GM18526 (cell line): Measurements from ENCODE around the gene DNAH2.

ENCODE experiments used
- POLR2A ChIP-seq: IDR thresholded peaks from 3 replicates; pipeline ENCODE4 v1.6.1; 2011; ENCODE audit not compliant: insufficient read length; ENCODE audit errors: extremely low read depth

The DNAH2 gene

DNA sequence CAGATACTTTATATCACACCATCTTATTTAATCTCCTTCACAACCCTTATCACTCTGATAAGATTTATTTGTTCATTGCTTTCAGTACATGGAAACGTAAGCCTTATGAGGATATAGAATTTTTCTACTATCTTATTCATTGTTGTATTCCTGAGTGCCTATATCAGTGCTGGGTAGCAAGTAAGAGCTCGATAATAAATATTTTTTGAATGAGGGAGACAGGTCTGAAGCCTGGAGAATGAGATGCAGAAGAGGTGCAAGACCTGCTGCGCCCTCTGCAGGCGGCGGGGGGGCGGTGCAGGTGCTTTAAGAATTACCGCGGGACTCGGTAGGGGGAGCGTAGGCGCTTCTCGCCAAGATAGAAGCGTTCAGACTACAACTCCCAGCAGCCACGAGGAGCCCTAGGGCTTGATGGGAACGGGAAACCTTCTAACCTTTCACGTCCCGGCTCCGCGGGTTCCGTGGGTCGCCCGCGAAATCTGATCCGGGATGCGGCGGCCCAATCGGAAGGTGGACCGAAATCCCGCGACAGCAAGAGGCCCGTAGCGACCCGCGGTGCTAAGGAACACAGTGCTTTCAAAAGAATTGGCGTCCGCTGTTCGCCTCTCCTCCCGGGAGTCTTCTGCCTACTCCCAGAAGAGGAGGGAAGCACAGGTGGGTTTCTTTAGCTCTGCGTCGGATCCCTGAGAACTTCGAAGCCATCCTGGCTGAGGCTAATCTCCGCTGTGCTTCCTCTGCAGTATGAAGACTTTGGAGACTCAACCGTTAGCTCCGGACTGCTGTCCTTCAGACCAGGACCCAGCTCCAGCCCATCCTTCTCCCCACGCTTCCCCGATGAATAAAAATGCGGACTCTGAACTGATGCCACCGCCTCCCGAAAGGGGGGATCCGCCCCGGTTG is 29.4 kb upstream of the DNAH2 start, which contains the start of gene WRAP53:
Gene WRAP53 (plus strand): TSS at position 570 of the 900 bp plus-strand sequence. CDS start 172 bp downstream, at position 742.
- peak; percentile 48 for TF ChIP-seq POLR2A

DNA sequence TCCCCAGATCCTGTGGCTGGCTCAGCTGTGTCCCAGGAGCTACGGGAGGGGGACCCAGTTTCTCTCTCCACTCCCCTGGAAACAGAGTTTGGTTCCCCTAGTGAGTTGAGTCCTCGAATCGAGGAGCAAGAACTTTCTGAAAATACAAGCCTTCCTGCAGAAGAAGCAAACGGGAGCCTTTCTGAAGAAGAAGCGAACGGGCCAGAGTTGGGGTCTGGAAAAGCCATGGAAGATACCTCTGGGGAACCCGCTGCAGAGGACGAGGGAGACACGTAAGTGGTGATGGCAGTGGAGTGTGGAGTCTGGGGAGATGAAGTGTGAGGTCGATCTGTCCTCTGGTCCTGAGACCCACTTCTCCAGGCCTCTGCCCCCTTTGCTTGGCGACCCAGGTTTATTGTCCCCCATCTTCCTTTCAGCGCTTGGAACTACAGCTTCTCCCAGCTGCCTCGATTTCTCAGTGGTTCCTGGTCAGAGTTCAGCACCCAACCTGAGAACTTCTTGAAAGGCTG is 28.7 kb upstream of the DNAH2 start:
- TF ChIP-seq POLR2A, result no peak

DNA sequence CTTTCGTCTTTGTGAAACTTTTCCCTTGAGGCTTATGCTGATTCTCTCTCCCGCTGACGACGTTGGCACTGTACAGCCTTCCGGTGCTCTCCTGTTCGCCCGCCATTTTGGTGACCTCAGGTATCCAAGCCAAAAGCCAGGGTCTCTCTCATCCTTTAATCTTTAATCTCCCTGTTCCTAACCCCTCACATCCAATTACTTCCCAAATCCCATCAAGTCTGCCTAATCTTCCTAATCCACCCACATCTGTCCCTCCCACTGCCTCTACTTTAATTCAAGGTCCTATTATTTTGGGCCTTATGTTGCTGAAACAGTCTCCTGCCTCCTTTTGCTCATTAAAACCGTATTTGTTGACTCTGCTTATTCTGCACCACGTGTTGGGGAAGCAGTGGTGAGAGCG is 22.0 kb upstream of the DNAH2 start:
- TF ChIP-seq POLR2A, result no peak

- TF ChIP-seq POLR2A, result no peak
Measured at GRCh38 chr17:7697828-7698588, 19.5 kb upstream of the DNAH2 start.

- TF ChIP-seq POLR2A, result no peak
Measured at GRCh38 chr17:7700510-7700909, 17.0 kb upstream of the DNAH2 start.

GRCh38 chr17:7701681-7702080 is 15.9 kb upstream of the DNAH2 start:
- TF ChIP-seq POLR2A, result no peak

GRCh38 chr17:7702776-7703175 is 14.8 kb upstream of the DNAH2 start:
- no peak for TF ChIP-seq POLR2A

DNA sequence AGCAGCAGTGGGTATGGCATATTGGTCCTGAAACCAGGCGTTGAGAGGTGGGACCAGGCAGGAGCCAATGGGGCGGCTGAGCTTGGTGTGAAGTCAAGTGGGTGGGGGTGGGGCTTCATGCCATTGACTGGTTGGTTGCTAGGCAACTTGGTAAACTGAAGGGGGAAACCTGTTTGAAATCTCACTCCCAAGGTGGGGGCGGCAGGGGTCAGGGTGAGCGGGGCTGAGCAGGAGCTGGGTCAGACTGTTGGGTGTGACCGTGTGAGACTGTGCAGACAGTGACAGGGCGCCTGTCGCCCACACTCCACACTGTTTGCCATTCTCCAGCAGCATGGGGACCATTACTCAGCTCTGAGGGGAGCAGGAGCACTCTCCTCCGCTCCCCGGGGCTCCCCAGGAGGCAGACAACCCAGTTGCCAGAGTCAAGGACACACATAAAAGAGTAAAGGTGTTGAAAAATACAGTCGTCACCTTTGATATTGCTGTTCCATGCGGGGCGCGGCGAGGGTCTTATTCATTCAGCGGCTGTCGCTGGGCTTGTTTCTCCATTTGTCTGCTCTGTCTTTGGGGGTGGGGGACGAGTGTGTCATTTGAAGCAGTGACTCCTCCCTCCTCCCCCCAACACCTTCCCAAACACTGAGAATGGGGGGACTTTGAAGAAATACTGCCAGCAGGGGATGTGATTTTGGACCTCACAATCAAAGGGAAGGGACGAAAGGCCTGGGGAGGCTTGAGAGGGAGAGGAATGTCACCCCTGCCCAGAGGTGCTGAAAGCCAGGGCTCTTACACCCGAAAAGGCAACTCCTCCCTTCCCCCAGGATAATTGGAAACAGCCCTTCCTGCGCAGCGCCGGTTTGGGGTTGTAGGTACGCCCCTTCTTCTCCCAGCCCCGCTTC is 13.7 kb upstream of the DNAH2 start:
- no peak for TF ChIP-seq POLR2A

DNA sequence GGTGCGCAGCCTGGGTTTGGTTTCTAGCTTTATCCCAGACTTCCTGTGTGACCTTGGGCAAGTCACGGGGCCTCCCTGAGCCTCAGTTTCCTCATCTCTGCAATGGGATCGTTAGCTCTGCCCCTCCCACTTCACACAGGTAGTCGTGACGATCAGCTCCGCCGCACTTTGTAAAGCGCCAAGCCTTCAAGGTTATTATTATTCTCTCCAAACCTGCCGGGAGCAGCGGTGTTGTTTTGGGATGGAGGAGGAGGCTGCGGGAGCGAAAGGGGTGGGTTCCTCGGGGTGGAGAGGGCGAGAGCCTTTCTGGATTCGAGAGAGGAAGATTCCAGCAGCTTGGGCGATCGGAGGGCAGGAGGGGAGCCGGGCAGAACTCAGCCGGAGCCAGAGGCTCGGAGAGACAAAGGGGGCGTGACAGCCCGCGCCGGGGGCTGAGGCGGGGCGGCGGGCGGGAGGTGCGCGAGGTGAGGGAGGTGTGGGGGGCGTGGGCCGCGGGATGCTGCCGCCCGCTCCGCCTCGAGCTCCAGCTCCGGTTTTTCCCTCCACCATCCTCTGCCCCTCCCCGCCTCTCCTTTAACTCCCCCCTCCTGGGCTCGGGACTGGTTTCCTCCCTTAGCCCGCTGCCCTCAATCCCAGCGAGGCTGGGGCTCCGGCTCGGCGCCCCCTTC is 12.8 kb upstream of the DNAH2 start, which contains the start of gene EFNB3:
Gene EFNB3 (plus strand): TSS at position 602 of the 668 bp plus-strand sequence. CDS start 397 bp downstream, outside the sequence.
- no peak for TF ChIP-seq POLR2A

- TF ChIP-seq POLR2A, result no peak
Measured at GRCh38 chr17:7705269-7706255, 12.0 kb upstream of the DNAH2 start.

GRCh38 chr17:7706631-7707354 is 10.8 kb upstream of the DNAH2 start:
- no peak for TF ChIP-seq POLR2A

- TF ChIP-seq POLR2A, result no peak
Measured at GRCh38 chr17:7707446-7707845, 10.1 kb upstream of the DNAH2 start.

GRCh38 chr17:7707858-7708750 is 9.4 kb upstream of the DNAH2 start:
- no peak for TF ChIP-seq POLR2A
